Fibroblast of lung (primary cell): ENCODE data around the gene TPO. TPM values are rescaled to one million over a fixed set of nuclear protein-coding genes. Genes with fewer than 3 reads are reported as not detected.

Experiments used
- DNase-seq, 2 donors: peaks; one replicate each; pipeline versions ENCODE4 v3.0.0 to v3.0.0-alpha.2; 2010; ENCODE audit warnings: low read depth in 2 of 2
- H2AFZ ChIP-seq: 2 replicates; pipeline ENCODE4 v1.5.1; 2012; ENCODE audit warnings: low read length, control low read depth, inconsistent platforms
- H3K27ac ChIP-seq: 2 replicates; pipeline ENCODE4 v1.5.1; 2011; ENCODE audit warnings: low read length, control low read depth; ENCODE audit not compliant: insufficient read depth
- H3K27me3 ChIP-seq: 2 replicates; pipeline ENCODE4 v1.5.1; 2011; ENCODE audit warnings: mild to moderate bottlenecking, low read length; ENCODE audit not compliant: control insufficient read depth, insufficient read depth
- H3K36me3 ChIP-seq: 2 replicates; pipeline ENCODE4 v1.5.1; 2011; ENCODE audit warnings: low read length; ENCODE audit not compliant: control insufficient read depth, insufficient read depth
- H3K4me1 ChIP-seq: 2 replicates; pipeline ENCODE4 v1.5.1; 2011; ENCODE audit warnings: low read length; ENCODE audit not compliant: control insufficient read depth, insufficient read depth; ENCODE audit errors: extremely low read depth
- H3K4me2 ChIP-seq: 2 replicates; pipeline ENCODE4 v1.5.1; 2011; ENCODE audit warnings: low read length, control low read depth; ENCODE audit not compliant: insufficient read depth; ENCODE audit errors: extremely low read depth
- H3K4me3 ChIP-seq, 4 experiments: fragments of 200-600 bp in 1 of 4; sonication (generic) in 1 of 4; replicated peaks in 1 of 4; 2 replicates each; pipeline ENCODE4 v1.5.1; 2011 to 2016; ENCODE audit warnings: low read length in 4 of 4, low read depth in 3 of 4, mild to moderate bottlenecking in 3 of 4, control low read depth in 2 of 4, inconsistent platforms in 1 of 4, mixed read lengths in 1 of 4; ENCODE audit not compliant: insufficient read depth in 1 of 4; ENCODE audit errors: control extremely low read depth in 1 of 4
- H3K79me2 ChIP-seq: 2 replicates; pipeline ENCODE4 v1.5.1; 2012; ENCODE audit warnings: mild to moderate bottlenecking, low read length, inconsistent platforms; ENCODE audit not compliant: control insufficient read depth, insufficient read depth
- H3K9ac ChIP-seq: 2 replicates; pipeline ENCODE4 v1.5.1; 2011; ENCODE audit warnings: mild to moderate bottlenecking, low read length, control low read depth; ENCODE audit not compliant: insufficient read depth
- H3K9me3 ChIP-seq: 2 replicates; pipeline ENCODE4 v1.5.1; 2012; ENCODE audit warnings: low read depth, low read length; ENCODE audit not compliant: control insufficient read depth, insufficient read depth
- H4K20me1 ChIP-seq: 2 replicates; pipeline ENCODE4 v1.5.1; 2011; ENCODE audit warnings: low read length; ENCODE audit not compliant: control insufficient read depth, insufficient read depth; ENCODE audit errors: extremely low read depth
- EZH2 ChIP-seq: IDR thresholded peaks from 2 replicates; pipeline ENCODE4 v1.5.1; 2012; ENCODE audit warnings: low read length, control low read depth, mild to moderate bottlenecking; ENCODE audit errors: missing control alignments
- polyA plus RNA-seq, 2 donors: library from polyadenylated mRNA; depleted of rRNA in 1 of 2; stranded (reverse) in 1 of 2; unstranded in 1 of 2; fragments of >200 nt; gene quantifications; 2 replicates each; pipeline ENCODE4 v1.2.1, GENCODE V29; 2011 to 2012; ENCODE audit warnings: missing spikeins in 1 of 2
- total RNA-seq: library from RNA; depleted of rRNA; stranded (reverse); fragments of >200 nt; gene quantifications from 2 replicates; pipeline ENCODE4 v1.2.1, GENCODE V29; 2014
- TF ChIP-seq, protein P1 (sequence below), 2 donors: IDR thresholded peaks in 1 of 2; conservative IDR thresholded peaks in 1 of 2; 1 replicate in 1 of 2; 2 replicates in 1 of 2; pipeline ENCODE4 v1.5.1; 2011 to 2012; ENCODE audit warnings: low read length in 2 of 2, control low read depth in 1 of 2, inconsistent platforms in 1 of 2, low read depth in 1 of 2, mild to moderate bottlenecking in 1 of 2

Gene TPO
- total and polyA plus RNA-seq, 2 donors (not counting 1 experiment from before 2014, with no cell fraction given): not detected

DNA sequence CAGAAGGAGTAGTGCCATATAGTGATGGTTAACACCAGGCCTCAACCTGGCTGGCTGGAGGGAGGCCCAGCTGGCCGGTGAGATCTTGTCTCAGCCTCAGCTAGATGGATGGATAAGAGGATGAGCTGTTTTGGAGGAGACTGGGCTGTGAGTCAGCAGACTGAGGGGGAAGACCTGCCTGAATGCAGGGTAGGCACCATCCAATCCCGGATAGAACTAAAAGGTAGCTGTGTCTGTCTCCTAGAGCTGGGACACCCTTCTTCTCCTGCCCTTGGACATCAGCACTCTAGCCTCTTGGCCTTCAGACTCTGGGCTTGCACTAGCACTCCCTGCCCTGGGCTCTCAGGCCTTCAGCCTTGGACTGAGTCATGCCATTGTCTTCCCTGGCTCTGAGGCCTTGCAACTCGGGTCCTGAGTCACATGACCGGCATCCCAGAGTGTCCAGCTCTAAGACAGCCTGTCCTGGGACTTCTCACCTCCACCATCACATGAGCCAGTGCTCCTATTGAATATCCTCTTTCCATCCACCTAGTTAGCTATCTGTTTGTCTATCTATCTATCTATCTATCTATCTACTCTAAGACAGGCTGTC is 131.3 kb downstream of the TPO start:
- Histone ChIP-seq H3K4me3 (no peak overlapping the region), H4K20me1 (no peaks in the 10 kb centered on the region), H3K4me1 (no peaks in the 10 kb centered on the region), H3K4me2 (no peak overlapping the region), H2AFZ (no peak overlapping the region), H3K9me3 (no peaks in the 10 kb centered on the region), H3K36me3 (no peaks in the 10 kb centered on the region), H3K9ac (no peak overlapping the region), H3K27me3 (no peaks in the 10 kb centered on the region), H3K79me2 (no peaks in the 10 kb centered on the region), H3K27ac (no peak overlapping the region)
- peak; percentile 19 to 55 for DNase-seq
- TF ChIP-seq, protein P1, sequence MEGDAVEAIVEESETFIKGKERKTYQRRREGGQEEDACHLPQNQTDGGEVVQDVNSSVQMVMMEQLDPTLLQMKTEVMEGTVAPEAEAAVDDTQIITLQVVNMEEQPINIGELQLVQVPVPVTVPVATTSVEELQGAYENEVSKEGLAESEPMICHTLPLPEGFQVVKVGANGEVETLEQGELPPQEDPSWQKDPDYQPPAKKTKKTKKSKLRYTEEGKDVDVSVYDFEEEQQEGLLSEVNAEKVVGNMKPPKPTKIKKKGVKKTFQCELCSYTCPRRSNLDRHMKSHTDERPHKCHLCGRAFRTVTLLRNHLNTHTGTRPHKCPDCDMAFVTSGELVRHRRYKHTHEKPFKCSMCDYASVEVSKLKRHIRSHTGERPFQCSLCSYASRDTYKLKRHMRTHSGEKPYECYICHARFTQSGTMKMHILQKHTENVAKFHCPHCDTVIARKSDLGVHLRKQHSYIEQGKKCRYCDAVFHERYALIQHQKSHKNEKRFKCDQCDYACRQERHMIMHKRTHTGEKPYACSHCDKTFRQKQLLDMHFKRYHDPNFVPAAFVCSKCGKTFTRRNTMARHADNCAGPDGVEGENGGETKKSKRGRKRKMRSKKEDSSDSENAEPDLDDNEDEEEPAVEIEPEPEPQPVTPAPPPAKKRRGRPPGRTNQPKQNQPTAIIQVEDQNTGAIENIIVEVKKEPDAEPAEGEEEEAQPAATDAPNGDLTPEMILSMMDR (conservative IDR thresholded peaks at IDR 0.05 in 1 of 2, IDR thresholded peaks at IDR 0.05 in 1 of 2; ENCODE audit: low read depth in 1 of 2, low read length in 2 of 2): no peak
- no peak for TF ChIP-seq EZH2

DNA sequence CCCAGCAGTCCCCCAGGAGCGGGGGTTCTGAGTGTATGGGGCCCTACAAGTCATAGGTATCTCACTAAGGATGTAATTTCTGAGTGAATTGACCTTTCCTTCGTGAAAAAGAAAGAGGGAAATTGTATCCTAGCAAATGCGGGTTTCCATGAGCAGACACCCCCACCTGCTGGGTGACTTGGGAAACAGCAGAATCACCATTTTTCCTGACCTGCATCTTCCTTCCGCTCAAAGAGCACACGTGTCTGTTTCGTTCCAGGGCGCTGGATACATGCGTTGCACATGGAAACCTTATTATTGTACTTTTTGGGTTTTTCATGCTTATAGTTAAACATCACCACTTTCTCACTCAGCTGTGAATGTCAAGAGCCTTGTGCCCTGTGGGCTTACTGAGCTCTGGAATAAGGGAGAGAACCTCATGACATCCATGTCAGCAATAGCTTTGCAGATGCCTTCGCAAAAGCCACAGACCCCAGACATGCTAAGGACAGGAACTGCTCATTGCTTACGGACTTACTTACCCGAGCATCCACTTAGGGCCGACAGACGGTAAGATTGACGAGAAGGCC is 132.8 kb downstream of the TPO start:
- TF ChIP-seq EZH2: no peak
- TF ChIP-seq, protein P1 (conservative IDR thresholded peaks at IDR 0.05 in 1 of 2, IDR thresholded peaks at IDR 0.05 in 1 of 2; ENCODE audit: low read depth in 1 of 2, low read length in 2 of 2): peak; percentile 93 to 95
- Histone ChIP-seq H3K9me3 (no peaks in the 10 kb centered on the region), H3K36me3 (no peaks in the 10 kb centered on the region), H3K4me1 (no peaks in the 10 kb centered on the region), H4K20me1 (no peaks in the 10 kb centered on the region), H3K27me3 (no peaks in the 10 kb centered on the region), H2AFZ (no peak overlapping the region), H3K9ac (no peak overlapping the region), H3K27ac (no peak overlapping the region), H3K4me3 (no peak overlapping the region), H3K79me2 (no peaks in the 10 kb centered on the region), H3K4me2 (no peak overlapping the region)
- peak; percentile 45 to 68 for DNase-seq

DNA sequence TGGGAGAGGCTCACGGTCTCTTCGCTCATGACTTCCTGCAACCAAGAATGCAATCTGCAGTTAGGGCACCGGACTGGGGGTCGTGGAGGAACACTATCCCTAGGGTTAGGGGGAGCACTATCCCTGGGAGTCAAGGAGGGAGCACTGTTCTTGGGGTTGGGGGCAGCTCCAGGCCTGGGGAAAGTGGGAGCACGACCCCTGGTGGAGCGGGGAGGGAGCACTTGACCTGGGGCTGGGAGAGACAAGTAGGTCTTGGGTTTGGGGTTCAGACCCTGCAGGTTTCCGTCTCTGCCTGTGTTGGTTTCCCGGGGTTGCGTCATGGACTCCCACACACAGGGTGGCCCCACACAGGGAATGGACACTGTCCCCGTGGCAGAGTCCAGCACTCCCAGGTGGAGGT is 133.6 kb downstream of the TPO start:
- Histone ChIP-seq H3K27ac (no peak overlapping the region), H2AFZ (no peak overlapping the region), H3K4me1 (no peaks in the 10 kb centered on the region), H3K4me2 (no peak overlapping the region), H3K4me3 (no peak overlapping the region), H3K79me2 (no peaks in the 10 kb centered on the region), H4K20me1 (no peaks in the 10 kb centered on the region), H3K9ac (no peak overlapping the region), H3K36me3 (no peaks in the 10 kb centered on the region), H3K9me3 (no peaks in the 10 kb centered on the region), H3K27me3 (no peaks in the 10 kb centered on the region)
- DNase-seq: no peak
- TF ChIP-seq EZH2: no peak
- TF ChIP-seq, protein P1 (conservative IDR thresholded peaks at IDR 0.05 in 1 of 2, IDR thresholded peaks at IDR 0.05 in 1 of 2; ENCODE audit: low read depth in 1 of 2, low read length in 2 of 2): peak in 1 of 2 donors; percentile 18
